A673 (cell line): ENCODE results near the gene MYO1F. TPM values are rescaled to one million over a fixed set of nuclear protein-coding genes. Genes with fewer than 3 reads are reported as not detected.
"Not testable (repeated sequence)": the region's sequence is repeated elsewhere in the genome, so short reads cannot be mapped to it uniquely, and the experiment has no call there.

ENCODE experiments used
- BruUV-seq: library from RNA; stranded (reverse); fragments of 400-500 nt; replicated peaks from 2 replicates; lab custom pipeline; 2021; lab: Mats Ljungman, UMichigan
- CTCF ChIA-PET: fragments of 300-600 bp; sonication (Branson Sonifier 250); formaldehyde crosslinking; loops from one replicate; lab custom pipeline; 2022; ENCODE audit warnings: antibody characterized with exemption; lab: Charles Lee
- POLR2A ChIA-PET: fragments of 300-600 bp; sonication (Branson Sonifier 250); formaldehyde crosslinking; loops from one replicate; lab custom pipeline; 2022; ENCODE audit warnings: antibody characterized with exemption; ENCODE audit not compliant: low non-redundant PET; lab: Charles Lee
- DNase-seq: peaks from one replicate; pipeline ENCODE4 v3.0.0-alpha.2; 2015; ENCODE audit warnings: low spot score
- H3K27ac ChIP-seq: fragments of 200-600 bp; sonication (generic); 2 replicates; pipeline ENCODE4 v1.5.1; 2016; ENCODE audit warnings: mixed run types, low read depth, mild to moderate bottlenecking, mixed read lengths, antibody characterized with exemption, low read length; ENCODE audit not compliant: poor library complexity, severe bottlenecking
- H3K27me3 ChIP-seq: fragments of 200-600 bp; sonication (generic); replicated peaks from 2 replicates; pipeline ENCODE4 v1.6.1; 2017; ENCODE audit warnings: mixed run types, low read depth, mild to moderate bottlenecking, mixed read lengths, antibody characterized with exemption, low read length; ENCODE audit not compliant: insufficient read depth, poor library complexity
- H3K36me3 ChIP-seq: fragments of 200-600 bp; sonication (generic); 2 replicates; pipeline ENCODE4 v1.6.1; 2016; ENCODE audit warnings: mixed run types, mild to moderate bottlenecking, mixed read lengths, antibody characterized with exemption, low read length; ENCODE audit not compliant: insufficient read depth, poor library complexity, severe bottlenecking
- H3K4me1 ChIP-seq: fragments of 200-600 bp; sonication (generic); 2 replicates; pipeline ENCODE4 v1.6.1; 2017; ENCODE audit warnings: mixed run types, mild to moderate bottlenecking, mixed read lengths, antibody characterized with exemption, low read length; ENCODE audit not compliant: insufficient read depth, poor library complexity, severe bottlenecking
- H3K4me3 ChIP-seq: fragments of 200-600 bp; sonication (generic); 2 replicates; pipeline ENCODE4 v1.5.1; 2016; ENCODE audit warnings: low read depth, mixed run types, mild to moderate bottlenecking, mixed read lengths, low read length; ENCODE audit not compliant: poor library complexity, severe bottlenecking
- H3K9me3 ChIP-seq: fragments of 200-600 bp; sonication (generic); 2 replicates; pipeline ENCODE4 v1.6.1; 2016; ENCODE audit warnings: mixed run types, low read depth, mild to moderate bottlenecking, mixed read lengths, antibody characterized with exemption, low read length; ENCODE audit not compliant: poor library complexity, severe bottlenecking
- CTCF ChIP-seq: fragments of 300-800, 200-600 bp; sonication (generic); conservative IDR thresholded peaks from 2 replicates; pipeline ENCODE4 v1.5.1; 2017; ENCODE audit warnings: low read depth, mild to moderate bottlenecking, antibody characterized with exemption, low read length, moderate library complexity, mixed read lengths
- EZH2 ChIP-seq: fragments of 200-600 bp; sonication (generic); IDR thresholded peaks from 2 replicates; pipeline ENCODE4 v1.6.1; 2017; ENCODE audit warnings: borderline replicate concordance, low read depth, mild to moderate bottlenecking, mixed read lengths, antibody characterized with exemption, low read length; ENCODE audit not compliant: poor library complexity, severe bottlenecking
- intact Hi-C: fragments of 100-400 bp; cut with micrococcal nuclease; formaldehyde crosslinking; loops from one replicate; pipeline ENCODE4 v1.10.0; 2022; ENCODE audit not compliant: unreplicated experiment
- total RNA-seq: library from RNA; stranded (reverse); gene quantifications from 2 replicates; pipeline ENCODE4 v1.2.3, GENCODE V29; 2021

MYO1F gene
- total RNA-seq, 1 experiment from 2014 or later, result 0.26 TPM

- CTCF ChIA-PET, result interaction anchor here (0.7 kb wide), 1 partner anchor 15 kb away, joined by 7 read pairs; no protein-coding TSS in a partner anchor
- H3K9me3 ChIP-seq, result no peaks in the 10 kb centered on the region
- POLR2A ChIA-PET, result no interaction called here
- DNase-seq, result no peak
- no peak overlapping the region for H3K4me3 ChIP-seq
- H3K27me3 ChIP-seq, result no peaks in the 10 kb centered on the region
- H3K36me3 ChIP-seq, result no peaks in the 10 kb centered on the region
- TF ChIP-seq EZH2 (no peak), CTCF (no peak)
- BruUV-seq, result no TSS peak
- H3K4me1 ChIP-seq, result no peaks in the 10 kb centered on the region
- intact Hi-C loops, result no loop called here
- no peak overlapping the region for H3K27ac ChIP-seq
These were observed 41.5 kb upstream of the MYO1F start for GRCh38 chr19:8618751-8619150.

- Histone ChIP-seq H3K27ac (no peak overlapping the region), H3K4me1 (no peaks in the 10 kb centered on the region), H3K27me3 (no peaks in the 10 kb centered on the region), H3K4me3 (no peak overlapping the region), H3K9me3 (no peaks in the 10 kb centered on the region), H3K36me3 (no peaks in the 10 kb centered on the region)
- ChIA-PET CTCF (no interaction called here), POLR2A (no interaction called here)
- BruUV-seq, result no TSS peak
- intact Hi-C loops, result no loop called here
- DNase-seq, result no peak
- TF ChIP-seq CTCF, result no peak
- TF ChIP-seq EZH2, result no peak
These were observed 40.7 kb upstream of the MYO1F start for GRCh38 chr19:8617984-8618383.

- DNase-seq, H3K27me3 ChIP-seq, H3K9me3 ChIP-seq, H3K4me1 ChIP-seq, POLR2A ChIA-PET, intact Hi-C loops, BruUV-seq, H3K36me3 ChIP-seq, H3K4me3 ChIP-seq, H3K27ac ChIP-seq: not testable (repeated sequence)
- CTCF ChIA-PET, result interaction anchor here (1.1 kb wide), 1 partner anchor 25 kb away, joined by 8 read pairs; no protein-coding TSS in a partner anchor
These were observed 40.1 kb upstream of the MYO1F start for GRCh38 chr19:8617325-8617724.

- Histone ChIP-seq H3K9me3 (no peaks in the 10 kb centered on the region), H3K27me3 (no peaks in the 10 kb centered on the region), H3K4me3 (no peak overlapping the region), H3K4me1 (peaks cover 4% of the 10 kb centered on the region), H3K36me3 (no peaks in the 10 kb centered on the region), H3K27ac (no peak overlapping the region)
- intact Hi-C loops, result no loop called here
- DNase-seq, result no peak
- BruUV-seq, result no TSS peak
- CTCF ChIA-PET, result interaction anchor here (1.1 kb wide), 1 partner anchor 25 kb away, joined by 8 read pairs; no protein-coding TSS in a partner anchor
- POLR2A ChIA-PET, result no interaction called here
- TF ChIP-seq CTCF, result no peak
- TF ChIP-seq EZH2, result no peak
These were observed 39.6 kb upstream of the MYO1F start for GRCh38 chr19:8616861-8617260.
